Epithelial cell of proximal tubule (primary cell): ENCODE results near the gene SCAND1. TPM values are rescaled to one million over a fixed set of nuclear protein-coding genes. Genes with fewer than 3 reads are reported as not detected.
"Not testable (repeated sequence)": the region's sequence is repeated elsewhere in the genome, so short reads cannot be mapped to it uniquely, and the experiment has no call there.

Experiments
- DNase-seq: peaks from one replicate; pipeline ENCODE4 v3.0.0-alpha.2; 2011; ENCODE audit warnings: low read depth
- H3K4me3 ChIP-seq: 2 replicates; pipeline ENCODE4 v1.5.1; 2011; ENCODE audit warnings: low read depth, mild to moderate bottlenecking, low read length
- total RNA-seq: library from RNA; depleted of rRNA; stranded (reverse); fragments of >200 nt; gene quantifications from 2 replicates; pipeline ENCODE4 v1.2.3, GENCODE V29; 2015
- TF ChIP-seq, protein P1 (sequence below): conservative IDR thresholded peaks from 2 replicates; pipeline ENCODE4 v1.5.1; 2012; ENCODE audit warnings: low read depth, mild to moderate bottlenecking, low read length

Gene SCAND1
- total RNA-seq, 1 donor from 2014 or later, result 117 TPM

GRCh38 chr20:35963878-35964277 lies 9.6 kb upstream of the SCAND1 start:
- no peak for DNase-seq
- TF ChIP-seq, protein P1, sequence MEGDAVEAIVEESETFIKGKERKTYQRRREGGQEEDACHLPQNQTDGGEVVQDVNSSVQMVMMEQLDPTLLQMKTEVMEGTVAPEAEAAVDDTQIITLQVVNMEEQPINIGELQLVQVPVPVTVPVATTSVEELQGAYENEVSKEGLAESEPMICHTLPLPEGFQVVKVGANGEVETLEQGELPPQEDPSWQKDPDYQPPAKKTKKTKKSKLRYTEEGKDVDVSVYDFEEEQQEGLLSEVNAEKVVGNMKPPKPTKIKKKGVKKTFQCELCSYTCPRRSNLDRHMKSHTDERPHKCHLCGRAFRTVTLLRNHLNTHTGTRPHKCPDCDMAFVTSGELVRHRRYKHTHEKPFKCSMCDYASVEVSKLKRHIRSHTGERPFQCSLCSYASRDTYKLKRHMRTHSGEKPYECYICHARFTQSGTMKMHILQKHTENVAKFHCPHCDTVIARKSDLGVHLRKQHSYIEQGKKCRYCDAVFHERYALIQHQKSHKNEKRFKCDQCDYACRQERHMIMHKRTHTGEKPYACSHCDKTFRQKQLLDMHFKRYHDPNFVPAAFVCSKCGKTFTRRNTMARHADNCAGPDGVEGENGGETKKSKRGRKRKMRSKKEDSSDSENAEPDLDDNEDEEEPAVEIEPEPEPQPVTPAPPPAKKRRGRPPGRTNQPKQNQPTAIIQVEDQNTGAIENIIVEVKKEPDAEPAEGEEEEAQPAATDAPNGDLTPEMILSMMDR, result no peak
- no peak overlapping the region for H3K4me3 ChIP-seq

GRCh38 chr20:35959291-35959690 lies 5.0 kb upstream of the SCAND1 start:
- not testable (repeated sequence) for H3K4me3 ChIP-seq, DNase-seq

DNA sequence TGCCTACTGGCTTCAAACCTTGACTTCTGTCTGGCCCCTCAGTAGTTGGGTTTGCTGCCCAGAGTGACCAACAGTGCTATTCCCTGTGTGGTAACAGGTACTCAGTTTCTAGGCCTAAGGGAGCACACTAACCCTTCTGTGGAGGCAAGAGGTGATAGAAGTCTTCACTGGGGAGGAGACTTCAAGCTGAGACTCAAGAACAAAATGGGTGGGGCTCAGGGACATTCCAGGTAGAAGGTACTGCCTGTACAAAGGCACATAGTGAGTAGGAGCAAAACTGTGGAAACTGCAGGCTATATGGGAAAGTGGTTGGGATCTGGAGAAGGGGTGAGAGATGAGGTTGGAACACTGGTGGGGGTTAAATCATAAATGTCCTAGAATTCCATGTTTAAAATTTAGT lies 2.3 kb upstream of the SCAND1 start:
- DNase-seq, result no peak
- no peak overlapping the region for H3K4me3 ChIP-seq
- TF ChIP-seq, protein P1, result no peak

GRCh38 chr20:35954907-35955251 lies 577 bp upstream of the SCAND1 start:
- DNase-seq, result no peak
- peak overlapping the region; percentile 70 for H3K4me3 ChIP-seq
- TF ChIP-seq, protein P1, result no peak

- peak overlapping the region; percentile 70 for H3K4me3 ChIP-seq
- no peak for DNase-seq
- TF ChIP-seq, protein P1, result no peak
Measured at GRCh38 chr20:35953387-35954199, 709 bp downstream of the SCAND1 start.

- peak overlapping the region; percentile 70 for H3K4me3 ChIP-seq
- no peak for DNase-seq
- TF ChIP-seq, protein P1, result no peak
Measured at GRCh38 chr20:35952480-35953386, 1.6 kb downstream of the SCAND1 start.

GRCh38 chr20:35952080-35952479 lies 2.2 kb downstream of the SCAND1 start:
- H3K4me3 ChIP-seq, DNase-seq: not testable (repeated sequence)
